SH-SY5Y (cell line): Measurements from ENCODE around the gene NSD2.

Experiments
- GATA2 ChIP-seq: IDR thresholded peaks from 2 replicates; pipeline ENCODE4 v1.6.1; 2011; ENCODE audit warnings: mild to moderate bottlenecking, low read depth, low read length
- GATA3 ChIP-seq: IDR thresholded peaks from 2 replicates; pipeline ENCODE4 v1.6.1; 2011; ENCODE audit warnings: low read depth, mild to moderate bottlenecking, low read length, moderate library complexity

GRCh38 chr4:1874201-1874600 lies 3.0 kb downstream of the NSD2 start:
- TF ChIP-seq GATA2 (no peak), GATA3 (no peak)
